Neural cell (in vitro differentiated cells): ENCODE results near the gene ARMC9.

Source experiments
- CTCF ChIP-seq: fragments of 450-650 bp; IDR thresholded peaks from 2 replicates; pipeline ENCODE4 v1.5.1; 2014; ENCODE audit warnings: antibody characterized with exemption, mild to moderate bottlenecking, moderate library complexity; ENCODE audit not compliant: poor library complexity, severe bottlenecking
- EP300 ChIP-seq: fragments of 450-650 bp; conservative IDR thresholded peaks from 2 replicates; pipeline ENCODE4 v1.6.1; 2014; ENCODE audit warnings: antibody characterized with exemption, mild to moderate bottlenecking, moderate library complexity; ENCODE audit not compliant: poor library complexity, severe bottlenecking
- MXI1 ChIP-seq: fragments of 450-650 bp; conservative IDR thresholded peaks from 2 replicates; pipeline ENCODE4 v1.6.1; 2014; ENCODE audit warnings: antibody characterized with exemption, mild to moderate bottlenecking; ENCODE audit not compliant: poor library complexity, severe bottlenecking
- POLR2AphosphoS5 ChIP-seq: IDR thresholded peaks from 2 replicates; pipeline ENCODE4 v1.6.1; 2012
- RAD21 ChIP-seq: fragments of 450-650 bp; conservative IDR thresholded peaks from 2 replicates; pipeline ENCODE4 v1.6.1; 2014; ENCODE audit warnings: antibody characterized with exemption, mild to moderate bottlenecking, moderate library complexity
- TAF1 ChIP-seq: IDR thresholded peaks from 2 replicates; pipeline ENCODE4 v1.6.1; 2012; ENCODE audit warnings: low read depth

- no peak for TF ChIP-seq CTCF
- TF ChIP-seq POLR2AphosphoS5 = no peak
- no peak for TF ChIP-seq MXI1
- no peak for TF ChIP-seq EP300
- TF ChIP-seq RAD21 = no peak
- TF ChIP-seq TAF1 = no peak
Observed at GRCh38 chr2:231203087-231203486, 4.7 kb downstream of the ARMC9 start.
